ENCODE data around the gene MRPL43. TPM values are rescaled to one million over a fixed set of nuclear protein-coding genes. Genes with fewer than 3 reads are reported as not detected.

Gene MRPL43
- total and polyA plus RNA-seq, 9 of the 15 experiments (the other 6 are each of a cell fraction or from before 2014, with no cell fraction given), result 15.1 to 63.7 (median 37.2) TPM

GRCh38 chr10:100998991-100999741 is 11.9 kb upstream of the MRPL43 start (continued):
- TF ChIP-seq ZNF507 (tag; conservative IDR thresholded peaks at IDR 0.05), result no peak
- TF ChIP-seq ZKSCAN1 (IDR thresholded peaks at IDR 0.05; ENCODE audit: low read depth, low read length), result no peak
- TF ChIP-seq ZHX1 (conservative IDR thresholded peaks at IDR 0.05; ENCODE audit: low read length), result no peak
- 0 out of 4 replicates have a peak, but pooled peaks of 1 of the 2 experiments have one; percentile 9 for TF ChIP-seq TEAD1 (CRISPR knock-in tag; IDR thresholded peaks at IDR 0.05)
- TF ChIP-seq NONO (IDR thresholded peaks at IDR 0.05; ENCODE audit: low read depth in 2 of 2, low read length in 1 of 2), result peak in 1 of 2 experiments; percentile 52; a peak in 1 of 4 replicates
- TF ChIP-seq RBM39 (optimal IDR thresholded peaks at IDR 0.05; ENCODE audit: low read depth, low read length), result no peak
- TF ChIP-seq CUX1 (CRISPR knock-in tag; IDR thresholded peaks at IDR 0.05), result no peak
- no peak for TF ChIP-seq E2F5 (CRISPR knock-in tag; IDR thresholded peaks at IDR 0.05)
- TF ChIP-seq SUPT5H (IDR thresholded peaks at IDR 0.05), result peak; percentile 46
- no peak for TF ChIP-seq ZNF197 (CRISPR knock-in tag; IDR thresholded peaks at IDR 0.05; ENCODE audit: low read depth)
- TF ChIP-seq ZBED1 (IDR thresholded peaks at IDR 0.05), result no peak
- TF ChIP-seq ZNF121 (CRISPR knock-in tag; conservative IDR thresholded peaks at IDR 0.05), result no peak
- no peak for TF ChIP-seq TCF15 (CRISPR knock-in tag; IDR thresholded peaks at IDR 0.05)
- TF ChIP-seq ZBTB33 (CRISPR knock-in tag; IDR thresholded peaks at IDR 0.05), result no peak
- TF ChIP-seq ZNF274 (IDR thresholded peaks at IDR 0.05; ENCODE audit: borderline replicate concordance, low read depth, low read length), result no peak
- TF ChIP-seq FOXJ3 (CRISPR knock-in tag; IDR thresholded peaks at IDR 0.05), result no peak
